GM23338 (cell line): ENCODE data around the gene RNF17.

Experiments
- CREB1 ChIP-seq: fragments of 250-450 bp; sonication (Bioruptor Pico); IDR thresholded peaks from 2 replicates; pipeline ENCODE4 v1.5.0; 2020; ENCODE audit warnings: low read depth, mild to moderate bottlenecking, moderate library complexity
- EZH2 ChIP-seq: fragments of 200-600 bp; sonication (generic); IDR thresholded peaks from one replicate; pipeline ENCODE4 v1.8.0; 2017; ENCODE audit warnings: antibody characterized with exemption, mild to moderate bottlenecking, low read depth; ENCODE audit not compliant: unreplicated experiment
- EZH2phosphoT487 ChIP-seq: fragments of 200-600 bp; sonication (generic); IDR thresholded peaks from one replicate; pipeline ENCODE4 v1.8.1; 2018; ENCODE audit warnings: antibody characterized with exemption; ENCODE audit not compliant: unreplicated experiment
- JUNB ChIP-seq: IDR thresholded peaks from one replicate; pipeline ENCODE4 v1.6.1; 2016; ENCODE audit warnings: antibody characterized with exemption; ENCODE audit not compliant: unreplicated experiment
- NANOG ChIP-seq: IDR thresholded peaks from 2 replicates; pipeline ENCODE4 v1.6.1; 2016; ENCODE audit warnings: antibody characterized with exemption, borderline replicate concordance
- POLR2AphosphoS5 ChIP-seq: IDR thresholded peaks from 2 replicates; pipeline ENCODE4 v1.6.1; 2016; ENCODE audit warnings: antibody characterized with exemption, low read depth
- STAT1 ChIP-seq: IDR thresholded peaks from one replicate; pipeline ENCODE4 v1.6.1; 2016; ENCODE audit warnings: antibody characterized with exemption; ENCODE audit not compliant: unreplicated experiment
- ZNF114 ChIP-seq: fragments of 250-450 bp; sonication (Bioruptor Pico); IDR thresholded peaks from 2 replicates; pipeline ENCODE4 v1.5.0; 2020; ENCODE audit warnings: mild to moderate bottlenecking, moderate library complexity
- ZNF331 ChIP-seq: fragments of 250-450 bp; sonication (Bioruptor Pico); IDR thresholded peaks from 2 replicates; pipeline ENCODE4 v1.5.0; 2020; ENCODE audit warnings: low read depth, mild to moderate bottlenecking, moderate library complexity
- TF ChIP-seq, protein P1 (sequence below): IDR thresholded peaks from one replicate; pipeline ENCODE4 v1.6.1; 2018; ENCODE audit warnings: antibody characterized with exemption; ENCODE audit not compliant: unreplicated experiment
- TF ChIP-seq, protein P2 (sequence below), 2 experiments: fragments of 200-600 bp in 1 of 2; sonication (generic) in 1 of 2; conservative IDR thresholded peaks; 2 replicates each; pipeline versions ENCODE4 v1.5.1 to v1.6.1; 2016 to 2017; ENCODE audit warnings: antibody characterized with exemption in 2 of 2, low read depth in 2 of 2, mild to moderate bottlenecking in 2 of 2, moderate library complexity in 1 of 2
- TF ChIP-seq, protein P3 (sequence below): IDR thresholded peaks from 2 replicates; pipeline ENCODE4 v1.6.1; 2016; ENCODE audit warnings: antibody characterized with exemption
- TF ChIP-seq, protein P4 (sequence below): fragments of 250-450 bp; sonication (Bioruptor Pico); IDR thresholded peaks from 2 replicates; pipeline ENCODE4 v1.5.0; 2020; ENCODE audit warnings: mild to moderate bottlenecking, moderate library complexity

DNA sequence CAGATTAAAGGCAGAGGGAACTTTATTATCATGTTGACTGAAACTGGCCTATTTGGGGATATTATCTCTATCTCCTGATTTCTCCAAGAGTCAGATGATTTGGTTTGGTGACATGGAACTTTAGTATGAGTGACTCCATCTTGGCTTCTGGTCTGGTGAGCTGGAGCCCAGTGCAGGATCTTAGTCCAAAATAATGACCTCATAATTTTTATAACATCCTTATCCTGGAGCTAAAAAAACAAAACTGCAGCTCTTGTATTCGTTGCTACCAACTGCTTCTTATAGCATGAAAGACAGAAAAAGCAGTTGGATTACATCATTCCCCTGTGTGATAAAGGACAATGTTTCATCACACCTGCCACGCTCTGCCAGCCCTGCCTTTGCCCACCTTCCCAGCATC lies 39.3 kb upstream of the RNF17 start:
- TF ChIP-seq, protein P1, sequence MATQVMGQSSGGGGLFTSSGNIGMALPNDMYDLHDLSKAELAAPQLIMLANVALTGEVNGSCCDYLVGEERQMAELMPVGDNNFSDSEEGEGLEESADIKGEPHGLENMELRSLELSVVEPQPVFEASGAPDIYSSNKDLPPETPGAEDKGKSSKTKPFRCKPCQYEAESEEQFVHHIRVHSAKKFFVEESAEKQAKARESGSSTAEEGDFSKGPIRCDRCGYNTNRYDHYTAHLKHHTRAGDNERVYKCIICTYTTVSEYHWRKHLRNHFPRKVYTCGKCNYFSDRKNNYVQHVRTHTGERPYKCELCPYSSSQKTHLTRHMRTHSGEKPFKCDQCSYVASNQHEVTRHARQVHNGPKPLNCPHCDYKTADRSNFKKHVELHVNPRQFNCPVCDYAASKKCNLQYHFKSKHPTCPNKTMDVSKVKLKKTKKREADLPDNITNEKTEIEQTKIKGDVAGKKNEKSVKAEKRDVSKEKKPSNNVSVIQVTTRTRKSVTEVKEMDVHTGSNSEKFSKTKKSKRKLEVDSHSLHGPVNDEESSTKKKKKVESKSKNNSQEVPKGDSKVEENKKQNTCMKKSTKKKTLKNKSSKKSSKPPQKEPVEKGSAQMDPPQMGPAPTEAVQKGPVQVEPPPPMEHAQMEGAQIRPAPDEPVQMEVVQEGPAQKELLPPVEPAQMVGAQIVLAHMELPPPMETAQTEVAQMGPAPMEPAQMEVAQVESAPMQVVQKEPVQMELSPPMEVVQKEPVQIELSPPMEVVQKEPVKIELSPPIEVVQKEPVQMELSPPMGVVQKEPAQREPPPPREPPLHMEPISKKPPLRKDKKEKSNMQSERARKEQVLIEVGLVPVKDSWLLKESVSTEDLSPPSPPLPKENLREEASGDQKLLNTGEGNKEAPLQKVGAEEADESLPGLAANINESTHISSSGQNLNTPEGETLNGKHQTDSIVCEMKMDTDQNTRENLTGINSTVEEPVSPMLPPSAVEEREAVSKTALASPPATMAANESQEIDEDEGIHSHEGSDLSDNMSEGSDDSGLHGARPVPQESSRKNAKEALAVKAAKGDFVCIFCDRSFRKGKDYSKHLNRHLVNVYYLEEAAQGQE = no peak
- TF ChIP-seq, protein P2, sequence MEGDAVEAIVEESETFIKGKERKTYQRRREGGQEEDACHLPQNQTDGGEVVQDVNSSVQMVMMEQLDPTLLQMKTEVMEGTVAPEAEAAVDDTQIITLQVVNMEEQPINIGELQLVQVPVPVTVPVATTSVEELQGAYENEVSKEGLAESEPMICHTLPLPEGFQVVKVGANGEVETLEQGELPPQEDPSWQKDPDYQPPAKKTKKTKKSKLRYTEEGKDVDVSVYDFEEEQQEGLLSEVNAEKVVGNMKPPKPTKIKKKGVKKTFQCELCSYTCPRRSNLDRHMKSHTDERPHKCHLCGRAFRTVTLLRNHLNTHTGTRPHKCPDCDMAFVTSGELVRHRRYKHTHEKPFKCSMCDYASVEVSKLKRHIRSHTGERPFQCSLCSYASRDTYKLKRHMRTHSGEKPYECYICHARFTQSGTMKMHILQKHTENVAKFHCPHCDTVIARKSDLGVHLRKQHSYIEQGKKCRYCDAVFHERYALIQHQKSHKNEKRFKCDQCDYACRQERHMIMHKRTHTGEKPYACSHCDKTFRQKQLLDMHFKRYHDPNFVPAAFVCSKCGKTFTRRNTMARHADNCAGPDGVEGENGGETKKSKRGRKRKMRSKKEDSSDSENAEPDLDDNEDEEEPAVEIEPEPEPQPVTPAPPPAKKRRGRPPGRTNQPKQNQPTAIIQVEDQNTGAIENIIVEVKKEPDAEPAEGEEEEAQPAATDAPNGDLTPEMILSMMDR (conservative IDR thresholded peaks at IDR 0.05; ENCODE audit: low read depth in 2 of 2) = no peak
- TF ChIP-seq POLR2AphosphoS5 = no peak
- no peak for TF ChIP-seq EZH2
- no peak for TF ChIP-seq CREB1 (CRISPR knock-in tag)
- TF ChIP-seq EZH2phosphoT487 = no peak
- no peak for TF ChIP-seq JUNB
- TF ChIP-seq ZNF114 (CRISPR knock-in tag) = no peak
- TF ChIP-seq STAT1 = no peak
- TF ChIP-seq, protein P3, sequence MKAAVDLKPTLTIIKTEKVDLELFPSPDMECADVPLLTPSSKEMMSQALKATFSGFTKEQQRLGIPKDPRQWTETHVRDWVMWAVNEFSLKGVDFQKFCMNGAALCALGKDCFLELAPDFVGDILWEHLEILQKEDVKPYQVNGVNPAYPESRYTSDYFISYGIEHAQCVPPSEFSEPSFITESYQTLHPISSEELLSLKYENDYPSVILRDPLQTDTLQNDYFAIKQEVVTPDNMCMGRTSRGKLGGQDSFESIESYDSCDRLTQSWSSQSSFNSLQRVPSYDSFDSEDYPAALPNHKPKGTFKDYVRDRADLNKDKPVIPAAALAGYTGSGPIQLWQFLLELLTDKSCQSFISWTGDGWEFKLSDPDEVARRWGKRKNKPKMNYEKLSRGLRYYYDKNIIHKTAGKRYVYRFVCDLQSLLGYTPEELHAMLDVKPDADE = no peak
- TF ChIP-seq ZNF331 (CRISPR knock-in tag) = no peak
- TF ChIP-seq, protein P4, sequence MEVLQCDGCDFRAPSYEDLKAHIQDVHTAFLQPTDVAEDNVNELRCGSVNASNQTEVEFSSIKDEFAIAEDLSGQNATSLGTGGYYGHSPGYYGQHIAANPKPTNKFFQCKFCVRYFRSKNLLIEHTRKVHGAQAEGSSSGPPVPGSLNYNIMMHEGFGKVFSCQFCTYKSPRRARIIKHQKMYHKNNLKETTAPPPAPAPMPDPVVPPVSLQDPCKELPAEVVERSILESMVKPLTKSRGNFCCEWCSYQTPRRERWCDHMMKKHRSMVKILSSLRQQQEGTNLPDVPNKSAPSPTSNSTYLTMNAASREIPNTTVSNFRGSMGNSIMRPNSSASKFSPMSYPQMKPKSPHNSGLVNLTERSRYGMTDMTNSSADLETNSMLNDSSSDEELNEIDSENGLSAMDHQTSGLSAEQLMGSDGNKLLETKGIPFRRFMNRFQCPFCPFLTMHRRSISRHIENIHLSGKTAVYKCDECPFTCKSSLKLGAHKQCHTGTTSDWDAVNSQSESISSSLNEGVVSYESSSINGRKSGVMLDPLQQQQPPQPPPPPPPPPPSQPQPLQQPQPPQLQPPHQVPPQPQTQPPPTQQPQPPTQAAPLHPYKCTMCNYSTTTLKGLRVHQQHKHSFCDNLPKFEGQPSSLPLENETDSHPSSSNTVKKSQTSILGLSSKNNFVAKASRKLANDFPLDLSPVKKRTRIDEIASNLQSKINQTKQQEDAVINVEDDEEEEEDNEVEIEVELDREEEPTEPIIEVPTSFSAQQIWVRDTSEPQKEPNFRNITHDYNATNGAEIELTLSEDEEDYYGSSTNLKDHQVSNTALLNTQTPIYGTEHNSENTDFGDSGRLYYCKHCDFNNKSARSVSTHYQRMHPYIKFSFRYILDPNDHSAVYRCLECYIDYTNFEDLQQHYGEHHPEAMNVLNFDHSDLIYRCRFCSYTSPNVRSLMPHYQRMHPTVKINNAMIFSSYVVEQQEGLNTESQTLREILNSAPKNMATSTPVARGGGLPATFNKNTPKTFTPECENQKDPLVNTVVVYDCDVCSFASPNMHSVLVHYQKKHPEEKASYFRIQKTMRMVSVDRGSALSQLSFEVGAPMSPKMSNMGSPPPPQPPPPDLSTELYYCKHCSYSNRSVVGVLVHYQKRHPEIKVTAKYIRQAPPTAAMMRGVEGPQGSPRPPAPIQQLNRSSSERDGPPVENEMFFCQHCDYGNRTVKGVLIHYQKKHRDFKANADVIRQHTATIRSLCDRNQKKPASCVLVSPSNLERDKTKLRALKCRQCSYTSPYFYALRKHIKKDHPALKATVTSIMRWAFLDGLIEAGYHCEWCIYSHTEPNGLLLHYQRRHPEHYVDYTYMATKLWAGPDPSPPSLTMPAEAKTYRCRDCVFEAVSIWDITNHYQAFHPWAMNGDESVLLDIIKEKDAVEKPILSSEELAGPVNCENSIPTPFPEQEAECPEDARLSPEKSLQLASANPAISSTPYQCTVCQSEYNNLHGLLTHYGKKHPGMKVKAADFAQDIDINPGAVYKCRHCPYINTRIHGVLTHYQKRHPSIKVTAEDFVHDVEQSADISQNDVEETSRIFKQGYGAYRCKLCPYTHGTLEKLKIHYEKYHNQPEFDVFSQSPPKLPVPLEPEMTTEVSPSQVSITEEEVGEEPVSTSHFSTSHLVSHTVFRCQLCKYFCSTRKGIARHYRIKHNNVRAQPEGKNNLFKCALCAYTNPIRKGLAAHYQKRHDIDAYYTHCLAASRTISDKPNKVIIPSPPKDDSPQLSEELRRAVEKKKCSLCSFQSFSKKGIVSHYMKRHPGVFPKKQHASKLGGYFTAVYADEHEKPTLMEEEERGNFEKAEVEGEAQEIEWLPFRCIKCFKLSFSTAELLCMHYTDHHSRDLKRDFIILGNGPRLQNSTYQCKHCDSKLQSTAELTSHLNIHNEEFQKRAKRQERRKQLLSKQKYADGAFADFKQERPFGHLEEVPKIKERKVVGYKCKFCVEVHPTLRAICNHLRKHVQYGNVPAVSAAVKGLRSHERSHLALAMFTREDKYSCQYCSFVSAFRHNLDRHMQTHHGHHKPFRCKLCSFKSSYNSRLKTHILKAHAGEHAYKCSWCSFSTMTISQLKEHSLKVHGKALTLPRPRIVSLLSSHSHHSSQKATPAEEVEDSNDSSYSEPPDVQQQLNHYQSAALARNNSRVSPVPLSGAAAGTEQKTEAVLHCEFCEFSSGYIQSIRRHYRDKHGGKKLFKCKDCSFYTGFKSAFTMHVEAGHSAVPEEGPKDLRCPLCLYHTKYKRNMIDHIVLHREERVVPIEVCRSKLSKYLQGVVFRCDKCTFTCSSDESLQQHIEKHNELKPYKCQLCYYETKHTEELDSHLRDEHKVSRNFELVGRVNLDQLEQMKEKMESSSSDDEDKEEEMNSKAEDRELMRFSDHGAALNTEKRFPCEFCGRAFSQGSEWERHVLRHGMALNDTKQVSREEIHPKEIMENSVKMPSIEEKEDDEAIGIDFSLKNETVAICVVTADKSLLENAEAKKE = no peak
- TF ChIP-seq NANOG = no peak
